ENCODE data around the gene CCDC148. TPM values are rescaled to one million over a fixed set of nuclear protein-coding genes. Genes with fewer than 3 reads are reported as not detected.

Gene CCDC148
- total RNA-seq, 1 experiment from 2014 or later = 0.11 TPM

- CTCF ChIA-PET = no interaction called here
- TF ChIP-seq EZH2phosphoT487 (IDR thresholded peaks at IDR 0.05; ENCODE audit: borderline replicate concordance, low read length) (no peak), EZH2 (IDR thresholded peaks at IDR 0.05; ENCODE audit: low read length, unreplicated experiment) (no peak), CTCF (conservative IDR thresholded peaks at IDR 0.05; ENCODE audit: low read depth, low read length) (no peak)
- BruUV-seq (replicated peaks) = no TSS peak
These were observed 130.7 kb downstream of the CCDC148 start for GRCh38 chr2:158325782-158326340.

GRCh38 chr2:158325031-158325781 is 131.3 kb downstream of the CCDC148 start:
- no peak overlapping the region for H3K4me2 ChIP-seq (ENCODE audit: low read length)
- no peak overlapping the region for H2AFZ ChIP-seq (ENCODE audit: low read length)
- H3K79me2 ChIP-seq (ENCODE audit: low read length) = no peaks in the 10 kb centered on the region
- ATAC-seq (no peak), DNase-seq (peak; percentile 43)
- no peaks in the 10 kb centered on the region for H4K20me1 ChIP-seq (ENCODE audit: low read length)
- no peaks in the 10 kb centered on the region for H3K36me3 ChIP-seq (ENCODE audit: low read depth, low read length)
- ChIA-PET CTCF (no interaction called here), POLR2A (ENCODE audit: unreplicated experiment) (no interaction called here)
- no peaks in the 10 kb centered on the region for H3F3A ChIP-seq (ENCODE audit: low read length, unreplicated experiment)
- no peaks in the 10 kb centered on the region for H3K9me2 ChIP-seq (replicated peaks; ENCODE audit: low read length)
- BruUV-seq (replicated peaks) = no TSS peak
- no peak overlapping the region for H3K4me3 ChIP-seq (ENCODE audit: low read length)
- TF ChIP-seq CTCF (conservative IDR thresholded peaks at IDR 0.05; ENCODE audit: low read depth, low read length) (no peak), EZH2phosphoT487 (IDR thresholded peaks at IDR 0.05; ENCODE audit: borderline replicate concordance, low read length) (no peak), EZH2 (IDR thresholded peaks at IDR 0.05; ENCODE audit: low read length, unreplicated experiment) (no peak)
- peaks cover 5% of the 10 kb centered on the region; the same call in 1 of the 2 replicates for H3K4me1 ChIP-seq (ENCODE audit: insufficient read depth, low read length)
- H3K27me3 ChIP-seq (ENCODE audit: low read length) = no peaks in the 10 kb centered on the region
- no peaks in the 10 kb centered on the region for H3K9me3 ChIP-seq (ENCODE audit: low read length)
- H3K9ac ChIP-seq (ENCODE audit: low read length) = no peak overlapping the region
- intact Hi-C loops (cut with micrococcal nuclease) = no loop called here
- H3K27ac ChIP-seq (ENCODE audit: low read length) = no peak overlapping the region

More at GRCh38 chr2:158325782-158326340, 130.7 kb downstream of the CCDC148 start:
- peak; percentile 47 for DNase-seq
- no peak for ATAC-seq
- H3K9me3 ChIP-seq (ENCODE audit: low read length) = no peaks in the 10 kb centered on the region
- no peak overlapping the region for H2AFZ ChIP-seq (ENCODE audit: low read length)
- no peaks in the 10 kb centered on the region for H3K9me2 ChIP-seq (replicated peaks; ENCODE audit: low read length)
- no peak overlapping the region for H3K4me3 ChIP-seq (ENCODE audit: low read length)
- H3K9ac ChIP-seq (ENCODE audit: low read length) = no peak overlapping the region
- H3K27me3 ChIP-seq (ENCODE audit: low read length) = no peaks in the 10 kb centered on the region
- H3K36me3 ChIP-seq (ENCODE audit: low read depth, low read length) = no peaks in the 10 kb centered on the region
- H4K20me1 ChIP-seq (ENCODE audit: low read length) = no peaks in the 10 kb centered on the region
- POLR2A ChIA-PET (ENCODE audit: unreplicated experiment) = no interaction called here
- H3K4me2 ChIP-seq (ENCODE audit: low read length) = 0 out of 2 replicates have a peak overlapping the region, but pooled peaks have one; percentile 14
- no peaks in the 10 kb centered on the region for H3K79me2 ChIP-seq (ENCODE audit: low read length)
- H3F3A ChIP-seq (ENCODE audit: low read length, unreplicated experiment) = no peaks in the 10 kb centered on the region
- peaks cover 5% of the 10 kb centered on the region; the same call in 1 of the 2 replicates for H3K4me1 ChIP-seq (ENCODE audit: insufficient read depth, low read length)
- no peak overlapping the region for H3K27ac ChIP-seq (ENCODE audit: low read length)
- intact Hi-C loops (cut with micrococcal nuclease) = no loop called here

DNA sequence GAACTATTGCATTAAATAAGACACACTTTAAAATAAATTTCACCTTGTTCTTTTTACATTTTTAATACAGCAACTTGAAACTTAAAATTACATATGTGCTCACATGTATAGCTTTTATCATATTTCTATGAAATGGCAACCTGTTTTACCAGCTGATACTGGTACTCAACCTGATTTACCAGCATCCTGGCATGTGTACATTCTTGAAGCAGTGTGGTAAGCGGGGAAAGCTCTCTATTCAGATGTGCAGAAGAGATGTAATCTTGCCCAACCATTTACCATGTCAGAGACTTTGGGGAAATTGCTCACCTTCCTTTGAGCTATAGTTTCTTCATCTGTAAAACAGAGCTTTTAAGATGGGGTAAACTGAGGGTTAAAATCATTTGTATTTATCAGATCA is 133.2 kb downstream of the CCDC148 start:
- BruUV-seq (replicated peaks) = no TSS peak
- no peak overlapping the region for H3K4me3 ChIP-seq (ENCODE audit: low read length)
- DNase-seq (no peak), ATAC-seq (no peak)
- H3K4me1 ChIP-seq (ENCODE audit: insufficient read depth, low read length) = peaks cover 5% of the 10 kb centered on the region; the same call in 1 of the 2 replicates
- no peak for TF ChIP-seq EZH2 (IDR thresholded peaks at IDR 0.05; ENCODE audit: low read length, unreplicated experiment)
- TF ChIP-seq CTCF (conservative IDR thresholded peaks at IDR 0.05; ENCODE audit: low read depth, low read length) = no peak
- no peak for TF ChIP-seq EZH2phosphoT487 (IDR thresholded peaks at IDR 0.05; ENCODE audit: borderline replicate concordance, low read length)
- no peaks in the 10 kb centered on the region for H3F3A ChIP-seq (ENCODE audit: low read length, unreplicated experiment)
- H3K9me3 ChIP-seq (ENCODE audit: low read length) = no peaks in the 10 kb centered on the region
- no peaks in the 10 kb centered on the region for H4K20me1 ChIP-seq (ENCODE audit: low read length)
- CTCF ChIA-PET = no interaction called here
- no peak overlapping the region for H3K27ac ChIP-seq (ENCODE audit: low read length)
- H3K36me3 ChIP-seq (ENCODE audit: low read depth, low read length) = no peaks in the 10 kb centered on the region
- no peaks in the 10 kb centered on the region for H3K27me3 ChIP-seq (ENCODE audit: low read length)
- no peaks in the 10 kb centered on the region for H3K9me2 ChIP-seq (replicated peaks; ENCODE audit: low read length)
- no peaks in the 10 kb centered on the region for H3K79me2 ChIP-seq (ENCODE audit: low read length)
- intact Hi-C loops (cut with micrococcal nuclease) = no loop called here
- POLR2A ChIA-PET (ENCODE audit: unreplicated experiment) = no interaction called here
- no peak overlapping the region for H2AFZ ChIP-seq (ENCODE audit: low read length)
- no peak overlapping the region for H3K9ac ChIP-seq (ENCODE audit: low read length)
- no peak overlapping the region for H3K4me2 ChIP-seq (ENCODE audit: low read length)

Measured in PC-3 (cell line).